Fibroblast of the conjunctiva (primary cell): ENCODE measurements around the gene FBXL14.
"Not testable (repeated sequence)": the region's sequence is repeated elsewhere in the genome, so short reads cannot be mapped to it uniquely, and the experiment has no call there.

Experiments
- DNase-seq: peaks from one replicate; pipeline ENCODE4 v3.0.0-alpha.2; 2010; ENCODE audit warnings: low read depth

Gene FBXL14

DNA sequence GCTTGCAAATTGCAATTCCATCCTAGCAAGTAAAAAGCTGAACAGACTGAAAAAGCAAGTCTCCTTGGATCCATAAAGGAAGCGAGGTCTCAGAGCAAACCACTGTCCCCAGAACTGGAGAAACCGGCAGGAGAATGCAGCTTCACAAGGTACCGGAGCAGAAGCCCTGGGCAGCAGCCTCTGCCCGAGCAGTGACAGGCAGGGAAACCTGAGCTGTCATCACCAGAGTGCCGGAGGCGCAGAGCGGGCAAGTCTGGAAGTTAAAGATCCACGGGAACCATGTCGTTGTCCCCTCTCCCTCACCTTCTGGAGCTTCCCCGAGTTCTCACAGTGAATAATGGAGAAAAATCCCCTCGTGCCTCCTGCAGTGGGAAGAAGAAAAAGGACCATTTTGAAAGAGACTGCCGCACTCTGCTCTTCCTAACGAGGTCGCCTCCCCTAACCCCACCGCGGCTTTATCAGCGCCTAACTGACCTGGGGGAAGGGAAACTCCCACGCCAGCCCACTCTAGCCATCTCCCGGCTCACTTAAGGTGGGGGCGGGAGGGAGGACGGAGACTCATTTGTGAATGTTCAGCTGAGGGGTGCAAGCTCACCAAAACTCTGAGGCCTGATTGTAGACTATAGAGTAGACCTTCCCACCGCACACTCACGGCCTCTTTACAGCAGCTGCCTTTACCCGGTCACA, 27.8 kb downstream of the FBXL14 start:
- DNase-seq = no peak

DNA sequence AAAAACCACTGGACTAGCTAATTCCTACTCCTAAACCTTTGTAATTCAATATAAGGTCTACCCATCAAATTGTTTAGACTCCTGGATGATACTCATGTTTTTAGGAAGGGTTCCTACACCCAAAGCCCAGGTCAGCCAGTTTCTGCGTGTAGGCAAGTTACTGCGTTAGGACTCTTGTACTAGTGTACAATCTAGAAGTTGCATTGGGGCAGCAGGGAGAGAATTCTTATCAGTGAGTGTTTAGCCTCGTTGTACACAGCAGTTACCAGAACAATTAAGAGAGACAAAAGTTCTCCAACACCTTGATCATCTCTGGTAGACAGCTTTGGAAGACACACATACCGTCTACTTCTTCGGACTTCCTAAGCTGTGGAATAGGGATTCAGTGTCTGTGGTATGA, 29.2 kb downstream of the FBXL14 start:
- DNase-seq = no peak

DNA sequence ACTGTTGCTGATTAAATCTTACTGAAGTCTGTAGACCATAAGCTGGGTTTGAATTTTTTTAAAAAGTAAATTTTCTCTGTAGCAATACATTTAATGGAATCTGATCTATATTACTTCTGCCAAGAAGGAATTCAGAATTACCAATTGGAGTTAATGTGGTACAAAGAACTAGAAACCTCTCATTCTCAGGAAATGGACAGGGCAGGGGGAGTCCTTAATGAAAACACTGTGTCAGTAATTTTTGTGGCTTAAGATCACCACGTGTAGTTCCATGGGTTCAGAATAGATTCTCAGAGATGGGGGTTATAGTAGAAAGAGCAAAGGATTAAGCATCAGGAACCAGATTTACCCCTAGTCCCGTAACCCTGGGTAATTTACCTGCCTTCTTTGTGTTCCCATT, 30.3 kb downstream of the FBXL14 start:
- no peak for DNase-seq

DNA sequence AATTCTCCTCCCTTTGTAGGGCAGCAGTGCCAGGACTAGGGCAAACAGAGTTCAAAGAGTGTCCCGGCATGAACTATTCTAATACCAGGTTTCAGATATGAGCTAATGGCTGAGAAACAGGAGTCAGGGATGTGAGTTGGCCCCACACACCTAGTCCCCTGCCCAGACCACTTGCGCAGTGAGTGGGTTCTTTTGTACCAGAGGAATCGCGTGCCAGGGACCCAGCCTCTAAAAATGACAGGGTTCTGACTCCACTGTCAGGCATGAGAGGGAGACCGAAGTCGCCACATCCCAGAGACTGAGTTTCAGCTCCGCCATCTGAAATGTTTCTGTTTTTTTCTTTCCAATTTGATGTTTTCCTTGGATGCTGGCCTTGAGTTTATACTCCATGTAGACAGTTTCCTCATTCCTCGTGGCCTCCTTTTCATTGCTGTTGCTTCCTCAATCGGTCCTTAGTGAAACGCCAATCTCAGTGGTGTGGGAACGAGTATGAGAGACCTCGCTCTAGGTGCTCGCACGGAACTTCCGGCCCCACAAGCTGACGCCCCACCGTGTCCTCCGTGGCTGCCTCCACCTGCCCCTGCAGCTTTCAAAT, 31.5 kb downstream of the FBXL14 start:
- DNase-seq = no peak

DNA sequence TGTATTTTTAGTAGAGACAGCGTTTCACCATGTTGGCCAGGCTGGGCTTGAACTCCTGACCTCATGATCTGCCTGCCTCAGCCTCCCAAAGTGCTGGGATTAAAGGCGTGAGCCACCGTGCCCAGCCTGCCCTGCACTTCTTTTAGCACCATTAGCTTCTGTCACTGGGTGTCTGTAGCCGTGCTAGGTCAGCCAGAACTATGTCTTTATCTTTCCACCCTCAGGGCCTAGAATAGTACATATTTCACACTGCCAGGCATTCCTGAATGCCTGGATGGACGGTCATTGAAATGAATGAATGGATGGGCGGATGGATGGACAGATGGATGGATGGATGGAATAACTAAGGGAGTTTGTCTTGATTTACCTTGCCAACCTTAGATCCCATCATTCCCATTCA, 33.7 kb downstream of the FBXL14 start:
- no peak for DNase-seq

DNA sequence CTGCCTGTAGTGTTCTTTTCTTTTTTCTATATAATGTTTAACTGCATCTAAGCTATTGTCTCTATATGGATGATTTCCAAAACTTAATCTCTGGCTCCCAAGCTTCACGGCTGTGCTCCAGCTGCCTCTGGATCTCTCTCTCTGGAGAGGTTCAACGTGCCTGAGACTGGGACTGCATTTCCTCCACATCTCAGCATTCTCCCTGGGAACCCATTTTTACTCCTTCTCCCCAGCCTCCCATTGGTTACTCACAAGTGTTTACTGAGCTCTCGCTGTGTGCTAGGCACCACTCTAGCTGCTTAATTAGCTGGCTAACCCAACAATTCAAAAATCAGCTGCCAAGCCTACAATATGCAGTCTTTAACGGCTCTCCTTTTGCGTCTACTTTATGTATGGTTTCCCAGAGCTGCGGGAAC, 34.7 kb downstream of the FBXL14 start:
- no peak for DNase-seq

DNA sequence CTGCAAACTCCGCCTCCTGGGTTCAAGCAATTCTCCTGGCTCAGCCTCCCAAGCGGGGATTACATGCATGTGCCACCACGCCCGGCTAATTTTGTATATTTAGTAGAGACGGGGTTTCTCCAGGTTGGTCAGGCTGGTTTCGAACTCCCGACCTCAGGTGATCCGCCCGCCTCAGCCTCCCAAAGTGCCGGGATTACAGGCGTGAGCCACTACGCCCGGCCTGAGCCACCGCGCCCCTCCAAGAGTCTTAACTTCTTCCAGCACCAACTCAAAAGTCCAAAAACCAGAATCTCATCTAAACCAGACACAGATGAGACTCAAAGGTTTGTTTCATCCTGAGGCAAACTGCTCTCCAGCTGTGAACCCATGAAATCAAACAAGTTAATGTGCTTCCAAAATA, 36.3 kb downstream of the FBXL14 start:
- not testable (repeated sequence) for DNase-seq

DNA sequence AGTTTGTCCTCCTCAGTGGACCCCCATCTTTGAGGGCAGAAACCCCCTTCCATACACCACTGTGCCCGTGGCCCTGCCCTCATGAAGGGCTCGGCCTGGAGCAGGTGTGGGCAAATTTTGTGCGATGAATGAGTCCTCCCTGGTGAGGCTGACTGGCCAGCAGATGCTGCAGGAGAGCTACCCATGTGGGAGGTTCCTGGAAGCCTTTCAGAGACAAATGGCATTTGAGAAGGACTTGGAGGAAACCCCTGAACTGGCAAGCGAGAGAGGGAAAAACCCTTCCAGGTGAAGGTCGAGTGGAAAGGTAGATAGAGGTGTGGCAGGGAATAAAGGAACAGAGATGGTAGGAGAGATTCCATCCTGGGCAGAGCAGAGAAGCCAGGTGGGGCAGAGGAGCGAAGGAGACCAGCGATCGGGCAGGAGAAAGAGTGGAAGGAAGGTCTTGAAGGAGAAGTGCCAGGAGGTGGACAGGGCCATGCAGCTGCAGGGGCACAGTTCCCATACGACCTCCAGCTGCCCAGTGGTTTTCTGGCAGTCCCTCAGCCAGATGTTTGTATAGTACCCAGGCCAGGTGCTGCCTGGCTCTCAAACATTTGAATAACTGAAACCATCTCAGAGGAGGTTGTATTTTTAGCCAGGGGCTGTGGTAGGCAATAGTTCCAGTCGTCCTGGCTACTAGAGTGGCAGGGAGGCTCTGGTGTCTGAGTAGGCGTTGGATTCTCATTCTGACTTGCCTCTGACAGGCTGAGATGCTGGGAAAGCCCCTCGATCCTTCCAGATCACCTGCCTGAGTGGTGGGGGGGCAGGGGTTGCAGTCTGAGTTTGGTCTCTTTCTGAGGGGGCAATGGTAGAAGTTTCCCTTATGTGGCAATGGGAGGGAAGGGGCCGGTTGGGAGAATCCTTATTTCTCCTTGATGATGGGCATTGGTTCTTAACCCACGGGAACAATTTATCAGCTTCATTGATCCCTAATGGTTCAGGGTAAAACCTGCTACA, 40.1 kb downstream of the FBXL14 start:
- DNase-seq = no peak

DNA sequence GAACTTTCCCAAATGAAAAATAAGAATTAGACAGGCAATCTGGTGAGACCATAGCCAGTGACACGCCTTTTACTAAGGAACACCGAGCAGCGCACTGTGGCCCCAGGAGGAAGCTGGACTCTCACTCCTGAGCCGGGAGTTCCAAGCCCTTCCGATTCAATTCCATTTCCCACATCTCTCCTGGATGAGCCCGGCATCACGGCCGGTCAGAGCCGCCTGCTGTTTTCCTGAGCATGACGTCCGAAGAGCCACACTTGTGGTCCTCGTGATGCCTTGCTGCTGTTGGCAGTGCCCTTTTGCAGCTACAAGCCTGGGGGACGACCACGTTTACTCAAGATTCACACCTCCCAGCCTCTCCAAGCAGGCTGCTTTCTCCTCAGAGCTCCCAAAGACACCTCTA, 40.8 kb downstream of the FBXL14 start:
- no peak for DNase-seq

DNA sequence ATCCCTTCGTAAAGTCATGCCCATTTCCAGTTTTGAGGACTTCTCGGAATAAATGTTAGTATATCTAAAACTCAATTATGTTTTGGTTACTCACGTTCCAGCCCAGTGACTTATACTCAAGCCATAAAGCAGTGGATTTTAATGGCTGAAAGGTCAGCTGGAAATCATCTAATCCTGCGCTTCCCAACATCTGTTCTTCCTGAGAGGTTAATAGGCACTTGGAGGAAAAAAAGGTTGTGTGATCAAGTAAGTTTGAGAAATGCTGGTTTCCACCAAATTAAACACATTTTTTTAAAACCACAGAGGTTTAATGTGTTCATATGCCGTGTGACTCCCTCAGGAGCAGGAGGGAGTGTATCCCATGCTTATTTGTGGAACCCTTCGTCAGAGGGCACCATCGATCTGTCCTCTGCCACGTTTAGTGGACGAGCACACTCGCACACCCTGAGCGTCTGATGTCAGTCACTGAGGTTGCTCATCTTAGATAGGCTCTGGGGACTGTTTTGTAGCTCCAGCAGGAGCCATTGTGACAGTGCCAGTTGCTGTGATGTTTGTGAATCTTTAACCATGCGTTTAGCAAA, 41.4 kb downstream of the FBXL14 start:
- DNase-seq = no peak

DNA sequence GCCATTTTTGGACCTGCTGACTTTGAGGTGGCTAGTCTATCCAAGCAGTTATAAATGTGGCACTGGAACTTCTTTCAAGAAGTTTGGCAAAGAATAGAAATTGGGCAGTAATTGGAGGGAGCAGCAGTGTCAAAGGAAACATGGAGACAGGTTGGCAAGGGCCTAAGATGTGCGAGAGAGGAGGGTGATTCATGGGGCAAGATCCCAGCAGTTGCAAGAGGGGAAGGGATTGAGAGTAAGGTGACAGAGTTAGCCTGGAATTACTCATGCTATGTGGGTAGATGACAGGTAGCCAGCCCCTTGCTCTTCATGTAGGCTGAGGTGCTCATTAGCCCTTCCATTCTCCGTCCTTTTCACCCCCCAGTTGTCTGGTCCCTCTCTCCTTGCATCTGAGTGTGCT, 42.2 kb downstream of the FBXL14 start:
- DNase-seq = no peak

DNA sequence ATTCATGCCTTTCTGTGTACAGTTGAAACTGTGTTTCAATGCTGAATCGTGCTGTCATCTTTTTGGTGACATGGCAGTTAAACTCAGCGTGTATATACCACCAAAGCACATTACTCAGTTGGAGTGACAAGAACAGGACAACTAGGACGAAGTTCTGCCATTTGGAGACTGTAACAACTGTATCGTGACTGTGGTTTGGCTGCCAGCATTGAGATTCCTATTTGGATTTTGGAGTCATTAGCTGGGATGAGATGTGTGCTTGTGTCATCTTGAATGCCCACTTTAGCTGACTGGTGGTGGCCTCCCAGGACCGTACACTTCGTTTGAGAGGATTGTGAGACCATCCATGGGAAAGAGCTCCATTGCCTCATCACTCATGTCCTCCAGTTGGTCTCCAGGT, 42.9 kb downstream of the FBXL14 start:
- no peak for DNase-seq

DNA sequence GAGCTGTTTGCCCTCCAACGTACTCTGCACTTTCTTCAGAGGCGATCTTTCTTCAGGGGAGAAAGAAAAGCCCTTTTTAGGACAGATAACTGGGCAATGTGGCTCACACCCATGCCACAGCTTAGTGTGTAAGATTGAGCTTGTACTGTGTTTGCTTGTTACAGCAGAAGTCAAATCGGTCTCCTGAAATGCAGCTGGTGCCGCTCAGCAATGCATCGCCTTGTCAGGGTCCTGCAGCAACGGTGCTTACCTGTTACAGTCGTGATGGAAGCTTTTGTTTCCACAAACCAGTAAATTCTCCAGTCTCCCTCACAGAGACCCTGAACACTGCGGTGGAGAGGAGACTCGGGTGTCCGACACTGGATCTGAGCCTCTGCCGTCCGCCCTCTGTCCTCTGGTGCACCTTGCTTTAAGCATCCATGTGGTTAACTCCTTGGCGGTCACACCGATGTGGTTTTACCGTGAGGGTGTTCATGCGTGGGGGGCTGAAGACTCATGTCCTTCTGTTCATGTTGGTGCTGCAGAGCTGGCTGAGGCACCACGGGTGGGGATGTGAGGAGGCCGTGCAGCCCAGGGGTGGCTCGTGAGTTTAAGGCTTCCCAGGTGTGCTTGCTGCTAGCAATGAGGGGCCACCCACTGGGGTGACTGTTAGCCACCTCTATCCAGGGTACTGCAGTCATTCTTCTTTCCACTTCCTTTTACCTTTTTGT, 47.3 kb downstream of the FBXL14 start:
- no peak for DNase-seq

DNA sequence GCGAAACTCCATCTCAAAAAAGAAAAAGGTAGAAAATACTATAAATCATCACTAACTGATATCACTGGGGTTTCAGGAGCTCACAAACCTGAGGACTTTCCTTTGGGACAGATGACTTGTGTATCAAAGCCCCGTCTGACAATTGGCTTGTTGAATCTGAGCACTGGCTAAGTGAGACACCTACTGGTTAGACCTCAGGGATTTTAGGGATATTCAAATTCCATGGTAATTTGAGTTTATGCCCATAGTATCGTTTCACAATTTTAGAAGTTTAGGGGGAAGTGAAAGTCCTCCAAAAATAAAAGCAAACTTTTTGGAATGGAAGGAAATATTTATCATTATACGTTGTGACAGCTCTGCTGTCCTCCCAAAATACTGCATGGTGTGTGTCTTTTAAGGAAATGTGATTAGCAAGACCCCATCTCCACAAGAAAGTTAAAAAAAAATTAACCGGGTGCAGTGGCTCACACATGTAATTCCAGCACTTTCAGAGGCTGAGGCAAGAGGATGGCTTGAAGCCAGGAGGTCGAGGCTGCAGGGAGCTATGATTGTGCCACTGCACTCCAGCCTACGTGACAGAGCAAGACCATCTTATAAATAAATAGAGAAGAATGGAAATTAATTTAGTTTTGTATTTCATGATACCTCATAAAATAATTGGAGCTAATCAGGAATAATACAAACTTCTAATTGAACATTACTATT, 49.2 kb downstream of the FBXL14 start:
- no peak for DNase-seq

DNA sequence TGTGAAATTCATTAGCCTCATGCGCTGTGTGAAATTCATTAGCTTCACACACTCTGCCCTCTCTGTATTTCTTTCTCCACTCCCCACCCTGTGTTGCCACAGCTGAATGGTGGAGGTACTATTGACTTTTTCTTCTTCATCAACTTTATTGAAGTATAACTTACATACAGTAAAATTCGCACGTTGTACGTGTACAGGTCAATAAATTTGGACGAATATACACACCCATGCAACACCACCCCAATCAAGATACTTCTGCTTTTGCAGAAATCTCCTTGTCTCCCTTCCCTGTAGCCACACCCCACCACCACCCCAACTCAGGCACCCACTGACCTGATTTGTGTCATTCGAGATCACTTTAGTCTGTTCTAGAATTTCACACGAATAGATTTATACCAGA, 51.8 kb downstream of the FBXL14 start:
- no peak for DNase-seq

DNA sequence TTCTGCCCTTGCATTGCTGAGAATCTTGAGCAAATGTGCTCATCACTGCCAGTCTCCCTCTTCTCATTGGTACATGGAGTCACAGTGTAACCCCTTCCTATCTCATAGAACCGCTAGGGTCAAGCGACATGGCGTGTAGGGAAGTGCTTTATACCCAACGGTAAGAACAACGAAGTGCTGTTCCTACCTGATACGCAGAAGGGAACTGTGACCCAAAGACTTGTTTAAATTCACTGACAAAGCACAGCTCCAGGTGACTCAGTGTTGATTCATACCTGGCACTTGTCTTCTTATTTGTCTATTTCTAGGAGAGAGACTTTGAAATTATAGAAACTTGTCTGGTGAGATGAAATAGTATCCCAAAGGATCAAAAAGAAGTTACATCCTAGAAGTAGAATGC, 53.7 kb downstream of the FBXL14 start:
- DNase-seq = no peak

DNA sequence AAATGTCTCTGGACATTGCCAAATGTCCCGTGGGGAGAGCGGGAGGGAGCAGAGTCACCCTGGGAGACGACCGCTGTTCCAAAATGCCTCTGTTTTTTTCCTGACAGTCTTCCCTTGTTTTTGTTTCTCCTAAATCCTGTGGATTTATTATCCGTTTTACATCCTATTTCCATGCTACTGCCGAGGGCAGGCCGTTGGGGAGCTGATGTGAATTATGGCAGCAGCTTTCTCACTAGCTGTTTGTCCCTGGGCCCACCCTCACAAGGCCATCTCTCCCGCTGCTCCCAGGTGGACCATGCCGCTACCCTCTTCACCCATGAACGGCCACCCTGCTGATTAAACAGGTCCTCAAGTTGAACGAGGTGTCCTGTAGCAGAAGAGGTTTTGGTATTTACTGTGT, 55.2 kb downstream of the FBXL14 start:
- no peak for DNase-seq

DNA sequence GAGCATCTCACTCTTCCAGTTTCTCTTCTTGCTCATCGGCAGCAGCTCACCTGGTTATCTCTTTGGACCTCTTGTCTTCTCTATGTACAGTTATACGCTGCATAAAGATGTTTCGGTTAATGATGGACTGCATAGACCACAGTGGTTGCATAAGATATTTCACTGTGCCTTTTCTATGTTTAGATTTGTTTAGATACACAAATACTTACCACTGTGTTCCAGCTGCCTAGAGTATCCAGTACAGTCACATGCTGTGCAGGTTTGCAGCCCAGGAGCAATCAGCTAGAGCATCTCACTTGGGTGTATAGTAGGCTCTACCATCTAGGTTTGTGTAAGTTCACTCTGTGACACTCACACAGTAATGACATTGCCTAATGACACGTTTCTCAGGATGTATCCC, 57.6 kb downstream of the FBXL14 start:
- no peak for DNase-seq

DNA sequence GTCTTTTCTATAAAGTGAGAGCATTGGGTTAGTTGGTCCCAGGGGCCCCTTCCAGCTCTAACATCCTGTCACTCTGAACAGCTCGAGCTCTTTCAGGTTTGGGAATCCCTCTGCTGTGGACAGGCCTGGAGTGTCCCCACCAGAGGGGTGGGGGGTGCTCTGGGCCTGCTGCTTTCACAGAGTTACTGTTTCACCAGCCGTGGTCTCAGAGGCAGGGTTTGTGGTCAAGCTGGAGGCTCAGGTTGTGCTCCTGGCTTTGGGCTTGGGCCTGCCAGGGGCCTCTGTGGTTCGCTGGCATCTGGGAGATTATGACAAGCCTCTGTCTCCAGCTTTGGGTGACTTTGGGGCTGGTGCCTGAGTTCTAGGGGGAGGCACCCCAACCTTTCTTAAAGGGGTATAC, 59.6 kb downstream of the FBXL14 start:
- no peak for DNase-seq

DNA sequence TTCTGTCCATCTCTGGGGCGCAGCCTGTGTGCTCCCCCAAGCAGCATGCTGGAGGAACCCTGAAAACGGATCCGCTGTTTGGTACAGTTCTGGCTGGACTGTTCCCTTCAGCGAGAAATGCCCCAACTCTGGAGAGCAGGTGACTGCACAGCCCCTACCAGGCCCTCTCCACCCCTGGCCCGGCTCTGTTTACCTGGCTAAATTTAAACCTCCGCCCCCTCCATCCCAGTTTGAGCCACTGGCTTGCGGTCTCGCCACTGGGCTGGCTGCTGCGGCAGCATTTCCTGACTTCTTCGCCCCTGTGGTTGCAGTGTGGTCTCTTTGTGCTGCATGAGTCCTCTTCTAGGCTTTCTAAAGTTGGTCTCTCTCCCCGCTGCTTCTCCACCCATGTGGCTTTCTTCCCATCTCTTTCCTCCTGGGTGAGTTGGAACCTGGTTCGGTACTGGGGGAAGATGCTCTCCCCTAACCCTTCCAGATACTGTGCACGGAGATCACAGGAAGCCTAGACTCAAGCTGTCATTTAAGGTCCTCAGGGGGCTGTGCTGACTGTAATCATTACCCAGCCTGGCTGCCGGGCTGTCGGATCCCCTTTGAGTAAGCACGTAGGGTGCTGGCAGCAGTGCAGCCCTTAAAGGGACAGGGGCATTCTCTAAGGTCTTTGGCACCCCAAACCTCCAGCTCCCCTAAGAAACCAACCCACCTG, 60.6 kb downstream of the FBXL14 start:
- no peak for DNase-seq

DNA sequence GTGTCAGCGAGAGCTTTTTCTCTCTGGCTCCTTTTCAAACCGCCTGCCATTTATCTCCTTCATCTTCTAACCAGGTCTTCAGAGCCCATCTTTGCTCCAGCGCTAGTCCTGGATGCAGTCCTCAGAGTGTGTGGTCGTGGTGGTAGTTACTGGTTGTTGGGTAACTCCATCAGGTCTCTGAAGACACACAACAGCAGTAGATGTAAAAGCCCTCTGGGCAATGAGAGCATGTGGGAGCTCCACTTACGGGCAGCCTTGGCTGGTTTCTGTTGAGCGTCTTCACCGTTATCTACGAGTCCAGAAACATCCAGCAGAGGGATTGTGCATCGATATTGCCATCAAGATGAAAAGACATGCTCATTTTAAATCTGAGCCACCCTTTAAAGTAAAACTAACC, 61.2 kb downstream of the FBXL14 start:
- peak; percentile 54 for DNase-seq
